Umbilical cord (tissue), 2 donors: Measurements from ENCODE around the gene TSPYL2. TPM values are rescaled to one million over a fixed set of nuclear protein-coding genes. Genes with fewer than 3 reads are reported as not detected.

Experiments
- DNase-seq: peaks from one replicate; pipeline ENCODE4 v3.0.0-alpha.2; 2015; ENCODE audit warnings: low spot score
- total RNA-seq: library from RNA; depleted of rRNA; stranded (reverse); fragments of >200 nt; gene quantifications from one replicate; pipeline ENCODE4 v1.2.3, GENCODE V29; 2014; ENCODE audit warnings: low replicate concordance; ENCODE audit not compliant: insufficient read depth

Gene TSPYL2
- total RNA-seq, 1 donor from 2014 or later: 22.4 TPM

- no peak for DNase-seq
These were observed 43.3 kb downstream of the TSPYL2 start for GRCh38 chrX:53125506-53125905.

- DNase-seq: no peak
These were observed 44.2 kb downstream of the TSPYL2 start for GRCh38 chrX:53126377-53126776.

- peak; percentile 6 for DNase-seq
These were observed 46.1 kb downstream of the TSPYL2 start for GRCh38 chrX:53128097-53128749.

- DNase-seq: peak; percentile 2
These were observed 51.2 kb downstream of the TSPYL2 start for GRCh38 chrX:53133400-53133799.

- no peak for DNase-seq
These were observed 53.4 kb downstream of the TSPYL2 start for GRCh38 chrX:53135581-53135980.

Other genes starting within 250 kb of the TSPYL2 start
- not detected for gene XAGE3, start 214.3 kb upstream of the TSPYL2 start, total RNA-seq
- gene FAM156B, start 185.0 kb upstream of the TSPYL2 start, total RNA-seq: 30.3 TPM
- 17.3 TPM for gene FAM156A, start 123.8 kb upstream of the TSPYL2 start, total RNA-seq
- gene GPR173, start 33.6 kb upstream of the TSPYL2 start, total RNA-seq: not detected
- 12.8 TPM for gene KANTR, start 11.8 kb downstream of the TSPYL2 start, total RNA-seq
- 212 TPM for gene KDM5C, start 142.8 kb downstream of the TSPYL2 start, total RNA-seq
- gene IQSEC2, start 199.2 kb downstream of the TSPYL2 start, total RNA-seq: 3.1 TPM